HEK293 (cell line): ENCODE data around the gene ZNF365.

ENCODE experiments used
- ATF2 ChIP-seq: fragments of 450-650 bp; formaldehyde crosslinking; IDR thresholded peaks from 2 replicates; pipeline ENCODE4 v1.5.1; 2016; ENCODE audit warnings: missing biosample characterization, missing genetic modification characterization, low read depth
- CTCF ChIP-seq: fragments of 450-650 bp; formaldehyde crosslinking; IDR thresholded peaks from 2 replicates; pipeline ENCODE4 v1.5.1; 2016; ENCODE audit warnings: missing biosample characterization, missing genetic modification characterization
- OVOL3 ChIP-seq: fragments of 450-650 bp; formaldehyde crosslinking; IDR thresholded peaks from 2 replicates; pipeline ENCODE4 v1.5.1; 2016; ENCODE audit warnings: missing biosample characterization, missing genetic modification characterization
- PBX3 ChIP-seq: sonication (generic); formaldehyde crosslinking; IDR thresholded peaks from 2 replicates; pipeline ENCODE4 v1.8.1; 2022; ENCODE audit warnings: mild to moderate bottlenecking, moderate library complexity, missing genetic modification reagents
- REST ChIP-seq: fragments of 450-650 bp; formaldehyde crosslinking; IDR thresholded peaks from 2 replicates; pipeline ENCODE4 v1.5.1; 2016; ENCODE audit warnings: missing biosample characterization, missing genetic modification characterization
- SETDB1 ChIP-seq: IDR thresholded peaks from one replicate; pipeline ENCODE4 v1.6.1; 2017; ENCODE audit warnings: mild to moderate bottlenecking, low read length, moderate library complexity, mixed read lengths; ENCODE audit not compliant: insufficient read length
- ZBTB7A ChIP-seq: fragments of 450-650 bp; formaldehyde crosslinking; IDR thresholded peaks from 2 replicates; pipeline ENCODE4 v1.5.1; 2016; ENCODE audit warnings: low read depth, missing biosample characterization, missing genetic modification characterization
- ZFP41 ChIP-seq: fragments of 450-650 bp; formaldehyde crosslinking; IDR thresholded peaks from 2 replicates; pipeline ENCODE4 v1.5.1; 2016; ENCODE audit warnings: missing biosample characterization, missing genetic modification characterization, borderline replicate concordance
- ZNF24 ChIP-seq: fragments of 450-650 bp; formaldehyde crosslinking; IDR thresholded peaks from 2 replicates; pipeline ENCODE4 v1.5.1; 2016; ENCODE audit warnings: missing biosample characterization, missing genetic modification characterization
- ZNF394 ChIP-seq: fragments of 450-650 bp; formaldehyde crosslinking; IDR thresholded peaks from 2 replicates; pipeline ENCODE4 v1.5.1; 2016; ENCODE audit warnings: missing biosample characterization, missing genetic modification characterization, mild to moderate bottlenecking, moderate library complexity, borderline replicate concordance
- ZNF398 ChIP-seq: fragments of 450-650 bp; formaldehyde crosslinking; IDR thresholded peaks from 2 replicates; pipeline ENCODE4 v1.5.1; 2017; ENCODE audit warnings: missing biosample characterization, missing genetic modification characterization
- ZNF585B ChIP-seq: fragments of 450-650 bp; formaldehyde crosslinking; IDR thresholded peaks from 2 replicates; pipeline ENCODE4 v1.5.1; 2016; ENCODE audit warnings: missing biosample characterization, missing genetic modification characterization
- ZNF660 ChIP-seq: fragments of 450-650 bp; IDR thresholded peaks from 2 replicates; pipeline ENCODE4 v1.5.1; 2018; ENCODE audit warnings: missing biosample characterization, mild to moderate bottlenecking, missing genetic modification characterization

DNA sequence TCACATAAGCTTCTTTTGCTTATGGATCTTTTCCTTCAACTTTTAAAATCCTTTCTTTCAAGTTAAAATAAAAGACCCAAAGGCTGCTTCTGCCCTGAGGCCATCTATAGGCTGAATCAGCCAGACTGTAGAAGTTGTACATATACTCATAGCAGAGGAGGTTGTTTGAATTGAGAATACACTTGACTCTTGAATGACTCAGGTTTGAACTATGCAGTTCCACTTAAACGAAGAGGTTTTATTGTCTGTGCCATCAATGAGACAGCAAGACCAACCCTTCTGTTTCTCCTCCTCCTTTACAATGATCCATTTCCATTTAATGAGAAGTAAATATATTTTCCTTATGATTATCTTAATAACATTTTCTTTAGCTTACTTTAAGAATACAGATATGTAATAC is 5.8 kb downstream of the ZNF365 start:
- TF ChIP-seq ZNF24 (no peak), CTCF (tag by site-specific recombination) (no peak), ZNF394 (tag by site-specific recombination) (no peak), SETDB1 (no peak), ZNF585B (tag by site-specific recombination) (no peak), ZFP41 (no peak), ZNF398 (tag by site-specific recombination) (no peak), PBX3 (CRISPR knock-in tag) (no peak), ATF2 (tag by site-specific recombination) (no peak), ZNF660 (tag by site-specific recombination) (no peak), OVOL3 (no peak), ZBTB7A (no peak), REST (tag by site-specific recombination) (no peak)
